Muscle of arm (tissue), 12 donors: ENCODE data around the gene DLX1. TPM values are rescaled to one million over a fixed set of nuclear protein-coding genes. Genes with fewer than 3 reads are reported as not detected.
"Not testable (repeated sequence)": the region's sequence is repeated elsewhere in the genome, so short reads cannot be mapped to it uniquely, and the experiment has no call there.

Experiments
- DNase-seq: peaks from one replicate; pipeline ENCODE4 v3.0.0-alpha.2; 2013
- polyA plus RNA-seq, 12 donors: library from polyadenylated mRNA; unstranded; fragments of 120-200 nt; gene quantifications; one replicate each; pipeline ENCODE4 v1.2.1, GENCODE V29; 2013; ENCODE audit not compliant: insufficient read length in 12 of 12

DLX1 gene
- polyA plus RNA-seq, 12 donors = 0.10 to 1.3 (median 0.22) TPM; not detected in 3

DNA sequence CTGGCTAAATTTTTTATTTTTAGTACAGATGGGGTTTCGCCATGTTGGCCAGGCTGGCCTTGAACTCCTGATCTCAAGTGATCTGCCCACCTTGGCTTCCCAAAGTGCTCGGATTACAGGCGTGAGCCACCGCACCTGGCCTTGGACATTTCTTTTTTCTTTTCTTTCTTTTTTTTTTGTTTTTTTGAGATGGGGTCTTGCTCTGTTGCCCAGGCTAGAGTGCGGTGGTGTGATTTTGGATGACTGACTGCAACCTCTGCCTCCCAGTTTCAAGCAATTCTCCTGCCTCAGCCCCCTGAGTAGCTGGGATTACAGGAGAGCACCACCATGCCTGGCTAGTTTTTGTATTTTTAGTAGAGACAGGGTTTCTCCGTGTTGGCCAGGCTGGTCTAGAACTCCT lies 28.9 kb downstream of the DLX1 start:
- DNase-seq = not testable (repeated sequence)

DNA sequence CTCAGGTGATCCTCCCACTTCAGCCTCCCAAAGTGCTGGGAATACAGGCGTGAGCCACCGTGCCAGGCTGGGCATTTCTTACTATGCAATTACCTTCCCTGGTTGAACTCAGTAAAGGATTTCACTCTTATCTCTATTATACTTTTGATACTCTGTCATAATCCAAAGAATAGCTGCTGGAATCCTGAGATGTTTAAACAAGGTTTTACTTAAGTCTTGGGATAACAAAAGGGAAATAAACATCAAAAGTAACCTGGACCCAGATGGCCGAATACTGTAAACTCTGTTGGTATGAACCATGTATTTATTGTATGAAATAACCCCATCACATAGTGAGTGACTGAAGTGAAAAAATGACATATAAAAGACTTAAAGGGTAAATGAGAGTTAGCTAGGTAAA lies 29.3 kb downstream of the DLX1 start:
- no peak for DNase-seq

- DNase-seq = no peak
Observed at GRCh38 chr2:172116107-172116506, 30.8 kb downstream of the DLX1 start.

DNA sequence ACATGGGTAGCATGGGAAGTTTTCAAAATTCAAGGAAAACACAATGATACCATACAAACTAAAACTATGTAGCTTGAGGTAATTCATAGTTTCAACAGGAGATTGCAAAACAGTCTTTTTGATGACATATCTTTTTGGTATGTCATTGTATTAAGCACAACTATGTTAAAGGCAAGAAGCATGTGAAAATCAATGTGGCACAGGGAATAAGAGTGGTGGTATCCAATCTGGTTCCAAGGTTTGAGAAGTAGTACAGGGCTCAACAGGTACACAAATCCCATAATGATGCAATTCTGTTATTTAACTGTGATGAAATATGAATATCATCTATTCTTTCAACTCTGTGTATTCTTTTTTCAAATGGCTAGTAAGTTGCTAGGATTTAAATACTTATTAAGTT lies 33.8 kb downstream of the DLX1 start:
- no peak for DNase-seq

- DNase-seq = no peak
Observed at GRCh38 chr2:172120118-172120517, 34.8 kb downstream of the DLX1 start.

DNA sequence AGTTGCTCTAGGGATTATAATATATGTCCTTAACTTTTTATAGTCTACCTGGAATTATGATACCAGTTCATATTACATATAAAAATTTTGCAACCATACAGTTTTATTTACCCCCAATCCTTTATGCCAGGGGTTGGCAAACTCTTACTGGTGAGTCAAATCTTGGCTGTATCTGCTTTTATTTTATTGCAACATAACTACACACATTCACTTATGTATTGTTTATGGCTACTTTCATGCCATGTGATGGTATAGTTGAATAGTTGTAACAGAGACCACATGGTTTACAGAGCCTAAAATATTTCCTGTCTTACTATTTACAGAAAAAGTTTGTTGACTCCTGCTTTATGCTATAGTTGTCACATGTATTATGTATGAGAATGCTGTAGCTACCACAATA lies 43.2 kb downstream of the DLX1 start:
- DNase-seq = no peak

GRCh38 chr2:172129404-172129803 lies 44.1 kb downstream of the DLX1 start:
- no peak for DNase-seq

DNA sequence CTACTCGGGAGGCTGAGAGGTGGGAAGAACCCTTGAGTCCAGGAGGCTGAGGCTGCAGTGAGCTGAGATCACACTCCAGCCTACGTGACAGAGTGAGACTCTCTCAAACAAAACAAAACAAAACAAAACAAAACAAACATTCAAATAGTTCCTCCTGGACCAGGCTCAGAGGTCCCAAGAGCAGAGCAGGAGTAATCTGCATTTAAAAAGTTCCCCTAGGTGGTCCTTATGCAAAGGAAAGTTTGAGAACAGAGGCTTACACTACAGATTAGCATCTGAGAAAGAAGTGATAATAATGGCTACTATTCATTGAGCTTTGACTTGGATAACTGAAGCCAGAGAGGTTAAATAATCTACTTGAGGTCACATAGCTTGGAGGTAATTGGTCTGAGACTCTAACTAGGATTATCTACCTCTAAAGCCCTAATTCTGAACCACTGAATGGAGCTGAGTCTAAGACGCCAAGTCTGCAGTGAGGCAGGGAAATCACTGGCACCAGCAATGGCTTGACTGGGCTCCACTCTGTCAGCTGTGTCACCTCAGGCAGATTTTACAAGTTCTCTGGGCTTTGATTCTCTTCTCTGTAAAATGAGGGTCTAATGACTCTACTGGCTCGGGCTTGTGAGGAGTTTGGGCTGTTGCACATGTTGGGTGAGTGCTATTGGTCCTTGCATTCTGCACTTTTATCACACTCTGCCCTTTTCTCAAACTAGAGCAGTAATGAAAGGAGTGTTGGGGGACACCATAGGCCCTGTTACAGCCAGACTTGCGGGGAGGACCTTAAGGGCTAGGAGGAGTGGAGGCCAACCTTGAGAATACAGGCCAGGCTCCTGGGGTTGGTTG lies 46.6 kb downstream of the DLX1 start:
- DNase-seq = no peak

DNA sequence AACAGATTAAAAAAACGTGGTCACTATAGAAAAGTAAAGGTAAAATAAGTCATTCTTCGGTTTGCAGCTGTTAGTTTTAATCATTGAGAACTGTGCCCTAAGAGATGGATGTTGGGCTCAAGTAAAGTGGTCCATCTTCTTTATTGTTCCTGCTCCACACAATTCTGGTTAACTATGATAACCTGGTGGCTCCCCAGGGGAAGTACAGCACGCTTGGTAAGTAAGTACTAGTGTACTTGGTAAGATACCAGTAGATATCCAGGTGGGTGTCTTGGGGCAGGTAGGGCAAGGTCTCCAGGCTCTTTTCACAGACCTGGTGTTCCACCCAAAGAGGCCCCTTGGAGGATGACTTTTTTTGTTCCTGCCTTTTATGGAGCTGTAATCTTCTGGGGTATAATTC lies 49.0 kb downstream of the DLX1 start:
- DNase-seq = no peak

- no peak for DNase-seq
Observed at GRCh38 chr2:172135446-172135845, 50.1 kb downstream of the DLX1 start.

- DNase-seq = no peak
Observed at GRCh38 chr2:172137109-172137508, 51.8 kb downstream of the DLX1 start.

DNA sequence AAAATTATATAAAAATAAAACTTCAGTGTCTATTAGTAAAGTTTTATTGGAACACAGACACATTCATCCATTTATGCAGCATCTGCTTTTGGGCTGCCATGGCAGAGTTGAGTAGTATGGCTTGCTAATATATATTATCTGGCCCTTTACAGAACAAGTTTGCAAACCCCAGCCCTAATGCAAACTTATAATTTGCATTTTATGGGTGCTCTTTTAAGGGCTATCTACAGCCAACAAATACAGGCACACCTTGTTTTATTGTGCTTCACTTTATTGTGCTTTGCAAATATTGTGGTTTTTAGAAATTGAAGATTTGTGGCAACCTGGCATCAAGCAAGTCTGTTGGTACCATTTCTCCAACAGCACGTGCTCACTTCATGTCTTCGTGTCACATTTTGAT lies 52.6 kb downstream of the DLX1 start:
- DNase-seq = no peak

- not testable (repeated sequence) for DNase-seq
Observed at GRCh38 chr2:172138727-172139126, 53.4 kb downstream of the DLX1 start.

Other genes with a start within 250 kb of the DLX1 start
- 10 to 100 TPM in 10 of 12 donors, 1 to 10 TPM in 1, not detected in 1; 9.4 to 34.7 (median 24.7) TPM for gene SLC25A12, start 191.3 kb upstream of the DLX1 start, polyA plus RNA-seq
- 10 to 100 TPM in 11 of 12 donors, not detected in 1; 33.5 to 50.3 (median 44.0) TPM for gene HAT1, start 163.0 kb upstream of the DLX1 start, polyA plus RNA-seq
- 10 to 100 TPM in 8 of 12 donors, 1 to 10 TPM in 3, not detected in 1; 7.8 to 31.3 (median 12.9) TPM for gene METAP1D, start 85.6 kb upstream of the DLX1 start, polyA plus RNA-seq
- gene DLX2, start 17.4 kb downstream of the DLX1 start, polyA plus RNA-seq = under 1 TPM in 7 of 12 donors, not detected in 5; 0.08 to 0.69 (median 0.12) TPM